ENCODE measurements around the gene ZNF17. TPM values are rescaled to one million over a fixed set of nuclear protein-coding genes. Genes with fewer than 3 reads are reported as not detected.

Gene ZNF17
- total and polyA plus RNA-seq, 2 experiments from 2014 or later, result 2.6 to 10.7 TPM

GRCh38 chr19:57376151-57376550, 34.8 kb upstream of the ZNF17 start (continued):
- TF ChIP-seq ZNF462 (CRISPR knock-in tag; IDR thresholded peaks at IDR 0.05) (no peak), ZNF114 (CRISPR knock-in tag; IDR thresholded peaks at IDR 0.05) (no peak), REST (IDR thresholded peaks at IDR 0.05; ENCODE audit: unreplicated experiment) (no peak)

GRCh38 chr19:57377498-57378146, 33.3 kb upstream of the ZNF17 start:
- Histone ChIP-seq H3K4me3 (no peak overlapping the region), H3K36me3 (ENCODE audit: insufficient read depth) (peaks cover 4% of the 10 kb centered on the region; the same call in 1 of the 2 replicates), H3K79me2 (replicated peaks; ENCODE audit: insufficient read depth) (no peaks in the 10 kb centered on the region), H3F3A (replicated peaks; ENCODE audit: low read depth) (no peaks in the 10 kb centered on the region), H4K20me1 (replicated peaks; ENCODE audit: insufficient read depth) (no peaks in the 10 kb centered on the region), H3K4me2 (no peak overlapping the region), H3K27me3 (ENCODE audit: insufficient read depth) (no peaks in the 10 kb centered on the region), H3K27ac (ENCODE audit: low read depth) (no peak overlapping the region), H3K4me1 (ENCODE audit: insufficient read depth) (no peaks in the 10 kb centered on the region), H3K9me2 (ENCODE audit: insufficient read depth) (peaks cover 3% of the 10 kb centered on the region; the same call in 1 of the 2 replicates), H2AFZ (no peak overlapping the region)
- no peak for DNase-seq (ENCODE audit: low spot score)
- no peaks in the 10 kb centered on the region for H3K4me1 Mint-ChIP-seq
- ATAC-seq, result no peak
- peaks cover 6% of the 10 kb centered on the region for H3K27me3 Mint-ChIP-seq (ENCODE audit: insufficient read depth, low read depth, poor library complexity)
- H3K4me3 Mint-ChIP-seq, result no peak overlapping the region
- H3K9me3 Mint-ChIP-seq, result peaks cover 59% of the 10 kb centered on the region
- H3K27ac Mint-ChIP-seq, result no peak overlapping the region
- H3K36me3 Mint-ChIP-seq (ENCODE audit: low read depth), result peaks cover 71% of the 10 kb centered on the region
- TF ChIP-seq ZNF462 (CRISPR knock-in tag; IDR thresholded peaks at IDR 0.05), result no peak

Data from GM23338 (cell line).